ENCODE data around the gene PDX1.
A peak's percentile ranks its signal among the peaks of the same experiment; 100 is the strongest.

Gene PDX1

DNA sequence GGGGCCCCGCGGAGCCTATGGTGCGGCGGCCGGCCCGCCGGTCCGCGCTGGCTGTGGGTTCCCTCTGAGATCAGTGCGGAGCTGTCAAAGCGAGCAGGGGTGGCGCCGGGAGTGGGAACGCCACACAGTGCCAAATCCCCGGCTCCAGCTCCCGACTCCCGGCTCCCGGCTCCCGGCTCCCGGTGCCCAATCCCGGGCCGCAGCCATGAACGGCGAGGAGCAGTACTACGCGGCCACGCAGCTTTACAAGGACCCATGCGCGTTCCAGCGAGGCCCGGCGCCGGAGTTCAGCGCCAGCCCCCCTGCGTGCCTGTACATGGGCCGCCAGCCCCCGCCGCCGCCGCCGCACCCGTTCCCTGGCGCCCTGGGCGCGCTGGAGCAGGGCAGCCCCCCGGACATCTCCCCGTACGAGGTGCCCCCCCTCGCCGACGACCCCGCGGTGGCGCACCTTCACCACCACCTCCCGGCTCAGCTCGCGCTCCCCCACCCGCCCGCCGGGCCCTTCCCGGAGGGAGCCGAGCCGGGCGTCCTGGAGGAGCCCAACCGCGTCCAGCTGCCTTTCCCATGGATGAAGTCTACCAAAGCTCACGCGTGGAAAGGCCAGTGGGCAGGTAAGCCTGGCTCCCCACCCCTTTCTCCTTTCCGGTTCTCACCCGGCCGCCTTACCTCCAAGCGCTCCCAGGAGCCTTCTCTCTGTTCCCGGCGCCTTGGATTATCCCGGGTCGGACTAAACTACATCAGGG lies at the start of gene PDX1:
Gene PDX1, plus strand, starts transcription at position 67 of the 743 bp plus-strand sequence. Its CDS starts 139 bp downstream, at position 206.
- DNase-seq (ENCODE audit: low read depth) = no peak

DNA sequence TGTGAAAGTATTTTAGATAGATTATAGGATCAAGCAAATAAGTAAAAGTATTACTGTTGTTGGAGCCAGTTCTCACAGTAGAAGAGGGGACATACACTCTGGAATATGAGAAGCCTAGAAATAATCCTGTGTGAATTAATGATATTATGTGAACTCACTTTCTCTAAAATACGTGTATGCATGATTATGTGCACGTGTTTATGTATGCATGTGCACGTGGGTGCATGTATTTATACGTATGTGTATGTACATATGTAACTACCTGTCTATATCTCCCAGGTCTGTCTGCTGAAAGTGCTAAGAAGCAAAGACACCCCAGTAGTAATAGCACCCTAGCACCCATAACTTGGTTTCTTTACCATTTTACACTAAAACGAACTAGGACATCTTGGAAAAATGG lies 41.5 kb upstream of the PDX1 start:
- no peak for DNase-seq (ENCODE audit: low read depth)

GRCh38 chr13:27889471-27889870 lies 30.3 kb upstream of the PDX1 start:
- no peak for DNase-seq (ENCODE audit: low read depth)

DNA sequence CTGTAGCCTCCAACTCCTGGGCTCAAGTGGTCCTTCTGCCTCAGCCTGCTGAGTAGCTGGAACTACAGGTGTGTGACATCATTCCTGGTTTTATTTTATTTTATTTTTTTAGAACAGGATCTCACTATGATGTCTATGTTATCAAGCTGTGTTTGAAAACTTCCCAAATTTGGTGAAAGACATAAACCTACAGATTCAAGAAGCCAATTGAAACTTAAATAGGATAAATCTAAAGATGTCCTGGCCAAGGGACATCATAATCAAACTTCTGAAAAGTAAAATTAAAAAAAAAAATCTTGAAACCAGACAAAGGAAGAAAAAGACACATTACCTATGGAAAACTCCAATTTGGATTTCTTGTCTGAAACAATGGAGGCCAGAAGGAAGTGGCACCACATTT lies 23.1 kb upstream of the PDX1 start:
- no peak for DNase-seq (ENCODE audit: low read depth)

- DNase-seq (ENCODE audit: low read depth) = no peak
Measured at GRCh38 chr13:27904719-27905118, 15.1 kb upstream of the PDX1 start.

DNA sequence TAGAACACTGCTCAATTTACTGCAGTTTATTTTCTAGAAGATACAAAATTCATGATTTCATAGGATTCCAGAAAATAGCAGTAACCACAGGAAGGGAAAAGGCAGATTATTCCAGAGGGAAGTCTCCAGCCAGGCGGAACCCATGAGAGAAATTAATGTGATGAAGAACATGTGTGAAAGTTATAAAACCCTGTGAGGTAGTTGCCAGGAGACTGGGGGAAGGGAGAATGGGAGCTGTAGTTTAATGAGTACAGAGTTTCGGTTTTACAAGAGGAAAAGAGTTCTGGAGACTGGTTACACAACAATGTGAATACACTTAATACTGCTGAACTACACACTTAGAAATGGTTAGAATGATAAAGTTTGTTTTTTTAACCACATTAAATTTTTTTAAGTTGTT lies 14.2 kb upstream of the PDX1 start:
- DNase-seq (ENCODE audit: low read depth) = no peak

DNA sequence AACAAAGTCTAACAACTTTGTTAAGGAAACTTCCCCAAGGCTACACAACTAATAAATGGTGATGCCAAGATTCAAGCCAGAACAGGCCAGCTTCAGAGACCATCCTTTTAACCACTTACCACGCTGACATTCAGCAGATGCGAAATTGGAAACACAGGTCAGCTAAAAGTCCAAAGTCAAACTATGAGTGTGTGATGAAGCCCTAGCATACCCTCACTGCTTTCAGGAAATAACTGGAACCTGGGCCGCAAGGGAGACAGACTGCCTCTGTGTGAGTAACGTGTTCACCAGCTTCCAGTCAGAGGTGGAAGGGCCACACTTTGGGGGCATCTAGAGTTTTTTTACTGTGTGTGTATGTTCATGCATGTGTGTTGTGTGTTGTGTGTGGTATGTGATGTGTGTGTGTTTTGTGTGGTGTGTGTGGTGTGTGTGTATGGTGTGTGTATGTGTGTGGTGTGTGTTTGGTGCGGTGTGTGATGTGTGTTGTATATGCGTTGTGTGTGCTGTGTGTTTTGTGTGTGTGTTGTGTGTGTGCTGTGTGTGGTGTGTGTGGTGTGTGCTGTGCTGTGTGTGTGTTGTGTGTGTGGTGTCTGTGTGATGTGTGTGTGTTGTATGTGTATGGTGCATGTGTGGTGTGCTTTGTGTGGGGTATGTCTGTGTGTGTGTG lies 12.5 kb upstream of the PDX1 start:
- no peak for DNase-seq (ENCODE audit: low read depth)

DNA sequence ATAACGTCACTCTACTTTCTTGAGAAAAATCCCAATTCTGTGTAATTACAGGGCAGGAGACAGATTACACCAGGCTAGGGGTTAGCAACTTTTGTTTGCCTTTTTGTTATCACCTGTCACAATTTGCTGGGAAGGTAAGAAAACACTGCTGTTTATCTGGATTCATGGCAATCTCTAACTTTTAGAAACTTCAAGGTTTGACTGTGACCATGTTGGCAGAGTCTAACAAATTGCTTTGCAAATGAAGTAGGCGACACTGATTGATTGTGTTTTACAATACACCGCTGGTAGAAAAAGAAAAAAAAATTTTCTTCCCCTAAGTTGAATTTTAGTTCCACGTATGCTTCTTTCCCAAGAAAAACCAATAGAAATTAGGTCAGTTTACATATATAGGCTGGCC lies 10.4 kb upstream of the PDX1 start:
- no peak for DNase-seq (ENCODE audit: low read depth)

DNA sequence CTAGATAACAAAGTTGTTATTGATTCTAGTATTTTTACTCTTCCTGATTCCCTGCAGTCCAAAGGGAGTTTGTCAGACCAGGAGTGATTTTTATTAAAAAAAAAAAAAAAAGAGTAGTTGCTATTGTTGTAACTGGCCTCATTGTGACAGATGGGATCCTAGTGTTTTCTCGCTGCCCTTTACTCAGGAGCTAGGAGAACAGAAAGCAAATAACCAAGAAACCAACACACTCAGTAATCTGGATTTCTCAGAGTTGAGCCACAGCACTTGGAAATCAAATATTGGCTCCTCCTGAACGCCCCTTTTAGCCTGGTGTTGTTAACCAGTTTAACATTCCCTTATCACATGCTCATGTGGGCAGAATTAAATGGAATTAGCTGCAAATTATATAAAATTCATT lies 8.3 kb upstream of the PDX1 start:
- no peak for DNase-seq (ENCODE audit: low read depth)

DNA sequence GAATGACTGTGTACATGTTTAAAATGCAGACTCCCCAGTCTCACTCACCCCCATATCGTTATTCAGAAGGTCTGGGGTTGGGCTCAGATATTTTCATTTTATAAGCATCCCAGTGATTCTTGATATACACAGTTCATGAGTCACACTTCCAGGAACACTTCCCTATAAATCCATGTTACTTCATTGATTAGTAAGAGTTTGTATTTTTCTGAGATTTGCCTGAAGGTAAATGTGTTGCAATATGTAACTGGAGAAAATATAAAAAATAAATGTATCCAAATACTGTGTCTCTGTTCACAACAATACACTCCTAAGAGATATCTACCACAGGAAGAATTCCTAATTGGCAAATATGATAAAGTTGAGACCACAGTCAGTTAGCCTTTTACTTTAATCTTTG lies 6.6 kb upstream of the PDX1 start:
- no peak for DNase-seq (ENCODE audit: low read depth)

DNA sequence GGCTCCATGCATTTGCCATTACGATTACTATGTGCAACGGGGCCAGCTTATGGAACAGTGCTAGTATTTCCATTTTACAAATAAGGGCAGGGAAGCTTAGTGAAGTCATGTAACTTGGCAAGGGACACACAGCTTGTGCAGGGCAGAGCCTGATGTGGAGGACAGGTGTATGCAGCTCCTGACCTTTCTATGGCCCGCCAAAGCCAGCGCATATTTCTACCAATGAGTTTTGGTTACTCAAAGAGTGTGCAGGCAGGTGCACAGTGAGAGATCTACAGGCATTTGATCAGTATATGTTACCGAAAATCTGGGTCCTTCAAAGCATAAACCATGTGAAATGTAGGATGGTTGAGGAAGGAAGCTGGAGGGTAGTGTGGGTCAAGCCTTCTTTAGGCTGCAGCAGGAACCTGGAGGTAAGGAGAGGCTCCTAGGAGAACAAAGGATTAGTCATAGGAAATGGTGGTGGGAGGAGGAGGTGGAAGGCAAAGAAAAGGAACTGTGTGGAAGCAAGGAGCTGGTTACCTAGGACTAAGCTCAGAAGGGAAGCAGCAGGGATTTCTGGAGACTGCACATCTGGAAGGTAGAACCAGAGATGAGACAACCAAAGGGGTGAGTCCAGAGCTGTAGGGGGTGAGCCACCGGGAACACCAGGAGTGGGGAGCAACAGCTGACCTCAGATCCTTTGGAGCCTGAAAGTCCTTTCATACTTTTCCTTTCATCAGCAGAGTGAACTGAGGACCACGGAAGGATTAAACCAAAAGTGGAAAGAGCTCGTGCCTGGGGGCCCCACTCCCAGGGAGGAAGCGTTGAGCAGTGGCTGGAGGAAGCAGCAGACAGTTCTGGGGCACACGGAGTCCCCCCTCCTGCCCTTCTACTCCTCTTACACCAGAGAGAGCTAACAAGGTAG lies 4.2 kb upstream of the PDX1 start:
- DNase-seq (ENCODE audit: low read depth) = no peak

GRCh38 chr13:27917121-27917947 lies 2.5 kb upstream of the PDX1 start:
- no peak for DNase-seq (ENCODE audit: low read depth)

DNA sequence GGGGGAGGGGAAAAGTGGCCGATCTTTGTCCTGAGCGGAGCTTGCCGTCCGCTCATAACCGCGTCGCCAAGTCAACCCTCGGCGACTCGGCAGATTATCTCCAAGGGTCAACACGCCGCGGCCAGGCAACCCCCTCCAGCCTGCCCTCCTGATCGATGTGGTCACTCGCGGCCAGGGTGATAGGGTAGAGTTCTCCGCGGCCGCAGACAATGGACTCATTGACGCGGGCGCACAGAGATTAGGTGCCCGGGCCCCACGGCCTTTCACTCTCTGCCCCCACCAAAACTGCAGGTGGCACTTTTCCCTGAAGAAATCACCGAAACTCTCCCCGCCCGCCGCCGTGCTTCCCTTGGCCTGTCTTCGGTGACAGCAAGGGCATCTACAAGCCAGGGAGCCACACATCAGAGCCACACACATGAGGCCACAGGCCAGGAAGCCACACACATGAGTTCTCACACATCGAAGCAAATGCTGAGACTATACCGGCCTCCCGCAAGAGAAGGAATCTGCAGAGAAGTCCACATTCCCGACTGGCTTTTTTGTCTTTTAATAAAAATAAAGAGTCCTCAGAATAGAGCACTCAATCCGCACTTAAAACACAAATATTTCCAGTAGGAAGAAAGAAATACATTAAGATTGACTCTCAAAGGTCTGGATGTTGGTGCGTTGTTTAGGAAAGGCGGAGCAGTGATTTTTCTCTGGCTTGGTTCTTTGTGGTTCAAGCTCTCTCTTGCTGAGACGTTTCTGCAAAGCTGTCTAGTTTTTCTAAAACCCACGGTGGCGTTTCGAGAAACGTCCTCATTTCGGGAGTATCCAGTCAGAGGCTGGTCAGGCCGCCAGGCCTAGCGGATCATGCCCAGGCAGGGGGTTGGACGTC lies 1.5 kb upstream of the PDX1 start:
- DNase-seq (ENCODE audit: low read depth) = no peak

DNA sequence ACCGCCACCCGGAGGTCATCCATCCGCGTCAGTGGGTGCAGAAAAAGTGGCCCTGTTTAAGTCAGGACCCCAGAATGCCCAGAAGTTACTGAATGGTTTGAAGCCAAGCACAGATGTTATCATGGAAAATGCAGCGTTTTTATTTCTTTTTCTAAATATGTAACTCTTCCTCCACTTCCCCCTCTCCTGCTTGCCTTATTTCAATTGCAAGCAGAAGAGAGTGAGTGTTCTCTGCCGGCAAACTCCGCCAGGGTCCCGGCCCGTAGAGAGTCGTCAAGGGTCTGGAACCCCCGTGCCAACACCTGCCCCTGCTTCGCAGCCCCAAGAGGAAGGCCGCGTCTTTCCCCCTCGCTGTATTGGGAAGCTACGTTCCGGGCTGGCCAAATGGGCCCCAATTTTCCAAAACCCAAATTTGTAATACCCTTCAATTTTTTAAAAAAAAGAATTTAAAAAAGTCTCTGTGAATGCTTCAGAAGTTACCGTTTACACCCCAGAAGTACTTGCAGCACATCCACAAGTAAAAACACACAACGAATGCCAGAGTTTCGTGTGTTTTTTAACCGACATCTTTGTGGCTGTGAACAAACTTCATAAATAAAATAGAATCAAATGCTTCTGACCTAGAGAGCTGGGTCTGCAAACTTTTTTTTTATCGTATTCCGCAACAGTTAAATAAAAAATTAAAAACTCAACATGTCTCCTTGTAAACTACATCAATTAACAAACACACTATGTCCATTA lies 712 bp upstream of the PDX1 start:
- no peak for DNase-seq (ENCODE audit: low read depth)

DNA sequence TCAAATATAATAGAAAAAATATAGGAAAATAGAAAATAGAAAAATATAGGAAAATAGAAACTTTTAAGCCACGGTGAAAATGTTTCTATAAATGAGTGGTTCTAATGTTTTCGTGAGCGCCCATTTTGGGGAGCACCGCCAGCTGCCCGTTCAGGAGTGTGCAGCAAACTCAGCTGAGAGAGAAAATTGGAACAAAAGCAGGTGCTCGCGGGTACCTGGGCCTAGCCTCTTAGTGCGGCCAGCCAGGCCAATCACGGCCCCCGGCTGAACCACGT lies 204 bp upstream of the PDX1 start:
- DNase-seq (ENCODE audit: low read depth) = no peak

DNA sequence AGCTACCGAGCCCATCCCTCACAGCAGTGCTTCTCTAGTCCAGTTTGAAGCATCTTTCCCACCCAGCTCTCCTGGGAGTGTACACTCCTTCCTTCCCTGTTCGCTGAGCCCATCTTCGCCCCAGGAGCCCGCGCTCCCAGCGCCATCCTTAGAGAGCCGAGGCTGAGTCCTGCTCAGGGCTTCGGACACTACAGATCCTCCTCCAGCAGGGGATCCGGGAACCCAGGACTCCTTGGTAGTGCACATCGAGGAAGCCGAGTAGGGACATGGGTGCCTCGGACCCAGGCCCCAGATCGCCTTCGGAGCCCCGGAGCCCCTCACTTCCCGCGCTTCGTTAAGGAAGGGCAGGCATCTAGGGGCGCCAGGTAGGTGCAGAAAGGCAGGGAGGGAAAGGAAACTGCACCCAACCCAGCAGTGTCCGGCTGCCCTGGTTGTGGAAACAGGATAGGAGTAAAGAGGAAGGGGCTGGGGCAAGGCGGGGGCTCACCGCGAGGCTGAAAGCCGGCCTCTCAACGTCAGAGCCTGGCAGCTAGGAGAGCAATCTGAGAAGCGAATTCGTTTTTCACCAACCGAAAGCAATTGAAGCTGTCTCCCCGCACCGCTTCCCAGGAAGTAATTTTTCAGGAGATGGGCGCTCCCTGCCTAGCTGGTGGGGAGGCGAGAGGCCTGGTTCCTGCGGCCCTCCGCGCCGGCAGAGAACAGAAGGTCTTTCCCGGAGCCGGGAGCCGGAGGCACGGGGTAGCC lies 1.0 kb downstream of the PDX1 start:
- peak; percentile 36 for DNase-seq (ENCODE audit: low read depth)

DNA sequence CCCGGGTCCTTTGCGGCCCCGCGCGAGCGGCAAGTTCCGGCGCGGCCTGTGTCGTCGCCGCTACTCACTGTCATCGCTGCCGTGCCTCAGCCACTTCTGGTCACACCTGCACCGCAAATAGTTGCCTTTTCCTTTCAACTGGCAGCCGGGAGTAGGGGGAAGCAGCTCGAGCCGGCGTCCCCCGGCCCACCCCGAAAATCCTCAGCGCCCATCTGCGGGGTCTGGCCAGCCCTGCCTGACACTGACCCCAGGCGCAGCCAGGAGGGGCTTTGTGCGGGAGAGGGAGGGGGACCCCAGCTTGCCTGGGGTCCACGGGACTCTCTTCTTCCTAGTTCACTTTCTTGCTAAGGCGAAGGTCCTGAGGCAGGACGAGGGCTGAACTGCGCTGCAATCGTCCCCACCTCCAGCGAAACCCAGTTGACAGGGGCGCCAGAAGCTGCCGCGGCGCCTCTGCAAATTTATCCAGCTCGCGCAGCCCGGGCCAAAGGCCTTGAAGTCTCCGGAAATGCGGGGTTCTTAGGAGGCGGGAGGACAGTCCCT lies 1.7 kb downstream of the PDX1 start:
- no peak for DNase-seq (ENCODE audit: low read depth)

GRCh38 chr13:27921961-27922882 lies 2.4 kb downstream of the PDX1 start:
- DNase-seq (ENCODE audit: low read depth) = no peak
